Activated CD4-positive, alpha-beta T cell treated with anti-CD3 and anti-CD28 coated beads, Interleukin-2, amount 50 U/mL, for 24 hours (primary cell): ENCODE results near the gene ATL3.
"Not testable (repeated sequence)": the region's sequence is repeated elsewhere in the genome, so short reads cannot be mapped to it uniquely, and the experiment has no call there.

Experiments
- DNase-seq, 2 donors: peaks; one replicate each; pipeline ENCODE4 v3.0.0-alpha.2; 2020; ENCODE audit warnings: low read depth in 1 of 2, low spot score in 1 of 2

ATL3 gene

GRCh38 chr11:63671322-63672155 lies at the start of gene ATL3:
ATL3 (minus strand) TSS chr11:63671376; CDS start chr11:63671335, 41 bp downstream.
- DNase-seq, result peak; percentile 88 to 91

DNA sequence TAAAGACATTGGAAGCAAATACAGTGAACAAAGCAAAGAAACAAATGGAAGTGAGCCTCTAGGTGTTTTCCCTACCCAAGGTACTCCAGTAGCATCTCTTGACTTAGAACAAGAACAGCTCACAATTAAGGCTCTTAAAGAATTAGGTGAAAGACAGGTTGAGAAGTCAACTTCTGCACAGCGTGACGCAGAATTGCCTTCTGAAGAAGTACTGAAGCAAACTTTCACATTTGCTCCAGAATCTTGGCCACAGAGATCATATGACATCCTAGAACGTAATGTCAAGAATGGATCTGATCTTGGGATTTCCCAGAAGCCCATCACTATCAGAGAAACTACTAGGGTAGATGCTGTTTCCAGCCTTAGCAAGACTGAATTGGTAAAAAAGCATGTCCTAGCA lies 49.4 kb upstream of the ATL3 start:
- no peak for DNase-seq

- no peak for DNase-seq
Observed at GRCh38 chr11:63719987-63720386, 48.8 kb upstream of the ATL3 start.

DNA sequence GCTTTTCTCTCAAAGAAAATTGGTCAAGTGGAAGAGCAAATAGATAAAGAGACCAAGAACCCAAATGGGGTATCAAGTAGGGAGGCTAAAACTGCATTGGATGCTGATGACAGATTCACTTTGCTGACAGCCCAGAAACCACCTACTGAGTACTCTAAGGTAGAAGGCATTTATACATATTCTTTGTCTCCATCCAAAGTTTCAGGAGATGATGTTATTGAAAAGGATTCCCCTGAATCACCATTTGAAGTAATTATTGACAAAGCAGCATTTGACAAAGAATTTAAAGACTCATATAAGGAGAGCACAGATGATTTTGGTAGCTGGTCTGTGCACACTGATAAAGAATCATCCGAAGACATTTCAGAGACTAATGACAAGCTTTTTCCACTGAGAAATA lies 47.8 kb upstream of the ATL3 start:
- DNase-seq, result no peak

GRCh38 chr11:63716046-63716445 lies 44.9 kb upstream of the ATL3 start:
- no peak for DNase-seq

- DNase-seq, result no peak
Observed at GRCh38 chr11:63713766-63714165, 42.6 kb upstream of the ATL3 start.

- DNase-seq, result no peak
Observed at GRCh38 chr11:63711838-63712237, 40.7 kb upstream of the ATL3 start.

DNA sequence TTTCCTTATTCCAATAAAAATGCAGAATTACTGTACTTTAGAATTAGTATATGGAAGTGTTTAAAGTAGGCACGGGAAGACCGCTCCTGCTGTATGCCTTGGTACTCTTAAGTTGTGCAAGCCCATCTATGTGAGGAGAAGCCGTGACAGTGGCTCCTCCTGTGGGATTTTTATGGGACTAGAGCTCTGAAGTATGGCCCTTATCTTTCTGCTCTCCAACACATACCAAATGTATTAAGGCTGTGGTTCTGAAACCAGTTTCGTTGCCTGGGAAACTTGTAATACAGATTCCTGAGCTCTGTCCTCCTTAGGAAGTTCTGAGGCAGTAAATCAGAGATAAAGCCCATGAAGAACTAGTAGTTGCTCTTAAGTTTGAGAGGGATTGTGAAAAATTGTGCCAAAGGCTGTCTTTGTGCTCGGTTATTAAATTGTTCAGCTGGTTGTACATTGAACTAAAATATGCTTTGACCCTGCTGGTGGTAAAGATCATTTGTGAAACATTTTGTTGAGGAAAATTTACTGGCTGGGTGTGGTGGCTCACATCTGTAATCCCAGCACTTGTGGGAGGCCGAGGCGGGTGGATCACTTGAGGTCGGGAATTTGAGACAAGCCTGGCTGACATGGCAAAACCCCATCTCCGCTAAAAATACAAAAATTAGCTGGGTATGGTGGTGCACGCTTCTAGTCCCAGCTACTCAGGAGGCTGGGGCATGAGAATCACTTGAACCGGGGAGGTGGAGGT lies 39.5 kb upstream of the ATL3 start:
- DNase-seq, result no peak

DNA sequence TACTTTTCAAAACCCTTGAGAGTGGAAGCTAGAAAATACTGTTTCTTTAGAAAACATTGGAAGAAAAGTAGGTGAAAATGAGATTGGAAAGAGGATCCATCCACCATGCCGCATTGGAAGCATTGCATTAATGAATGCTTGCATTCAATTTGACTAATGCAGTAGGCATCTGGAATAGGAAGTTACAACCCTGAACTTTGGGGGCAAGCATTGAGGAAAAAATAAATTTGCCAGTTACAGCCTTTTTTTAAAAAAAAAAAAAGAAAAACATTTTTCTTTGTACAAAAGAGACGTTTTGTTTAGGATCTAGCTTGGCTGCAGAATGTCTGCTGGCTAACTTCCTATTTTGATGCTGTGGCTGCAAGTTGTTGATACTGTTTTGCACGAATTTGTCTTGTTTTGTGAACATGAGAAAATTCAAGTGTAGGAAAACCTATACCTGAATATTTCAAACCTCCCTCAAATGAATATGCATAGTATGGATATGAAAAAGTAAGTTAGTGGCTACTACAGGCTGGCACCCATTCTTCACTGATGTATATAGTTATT lies 38.2 kb upstream of the ATL3 start:
- no peak for DNase-seq

GRCh38 chr11:63708764-63709163 lies 37.6 kb upstream of the ATL3 start:
- no peak for DNase-seq

DNA sequence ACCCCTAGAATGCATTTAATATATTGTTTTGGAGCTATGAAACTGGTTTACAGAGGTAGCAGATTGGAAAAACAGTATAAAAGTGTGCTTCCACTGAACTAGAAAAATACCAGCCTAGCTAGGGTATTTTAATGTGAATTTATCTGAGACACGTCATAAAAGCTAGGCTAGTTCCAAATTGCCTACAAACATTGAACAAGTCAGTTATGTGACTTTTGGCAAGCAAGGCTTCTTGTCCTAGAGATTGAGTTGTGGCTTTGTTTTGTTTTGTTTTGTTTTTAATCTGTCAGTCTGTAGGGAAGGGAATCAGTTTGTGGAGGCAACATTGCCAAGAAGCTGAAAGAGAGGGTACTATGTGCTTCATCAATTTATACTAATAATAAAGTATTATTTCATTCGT lies 34.4 kb upstream of the ATL3 start:
- no peak for DNase-seq

DNA sequence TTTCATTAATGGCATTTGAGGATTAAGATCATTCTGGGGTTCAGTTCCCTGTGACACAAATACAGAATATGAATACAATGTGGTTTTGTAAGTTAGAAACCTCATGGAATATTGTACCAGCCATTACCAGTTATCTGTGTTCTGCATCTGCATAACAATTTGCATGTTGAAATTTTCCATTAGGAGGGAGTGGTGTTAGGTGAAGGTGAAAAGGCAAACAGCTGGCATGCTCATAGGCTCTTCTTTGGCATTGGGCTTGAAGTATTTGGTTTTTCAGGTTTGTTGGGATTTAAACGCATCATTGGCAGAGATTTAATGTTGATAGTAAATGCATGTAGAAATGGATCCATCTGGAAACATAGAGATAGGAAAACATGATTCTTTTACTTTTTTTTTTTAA lies 28.7 kb upstream of the ATL3 start:
- no peak for DNase-seq

DNA sequence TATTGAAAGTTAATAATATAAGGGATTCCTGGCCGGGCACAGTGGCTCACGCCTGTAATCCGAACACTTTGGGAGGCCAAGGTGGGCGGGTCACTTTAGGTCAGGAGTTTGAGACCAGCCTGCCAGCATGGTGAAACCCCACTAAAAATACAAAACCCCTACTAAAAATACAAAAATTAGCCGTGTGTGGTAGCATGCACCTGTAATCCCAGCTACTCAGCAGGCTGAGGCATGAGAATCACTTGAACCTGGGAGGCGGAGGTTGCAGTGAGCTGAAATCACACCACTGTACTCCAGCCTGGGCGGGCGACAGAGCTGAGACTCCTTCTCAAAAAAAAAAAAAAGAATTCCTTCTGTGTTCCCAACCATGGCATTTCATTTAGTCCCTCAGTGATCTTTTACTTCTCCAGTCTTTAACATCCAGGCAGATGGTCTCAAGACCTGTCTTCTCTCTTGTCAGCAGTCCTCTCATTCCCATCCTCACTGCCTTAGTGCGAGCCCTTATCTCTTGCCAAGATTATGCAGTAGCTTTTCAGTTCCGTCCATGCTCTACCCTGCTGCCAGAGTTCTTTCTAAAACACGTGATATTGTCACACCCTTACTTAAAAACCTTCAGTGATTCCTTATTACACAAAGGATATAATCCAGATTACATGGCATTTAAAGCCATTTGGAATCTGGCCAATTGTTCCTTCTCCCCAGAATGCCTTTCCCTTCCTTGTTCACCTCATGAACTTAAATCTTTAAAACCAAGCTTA lies 28.0 kb upstream of the ATL3 start:
- DNase-seq, result no peak

DNA sequence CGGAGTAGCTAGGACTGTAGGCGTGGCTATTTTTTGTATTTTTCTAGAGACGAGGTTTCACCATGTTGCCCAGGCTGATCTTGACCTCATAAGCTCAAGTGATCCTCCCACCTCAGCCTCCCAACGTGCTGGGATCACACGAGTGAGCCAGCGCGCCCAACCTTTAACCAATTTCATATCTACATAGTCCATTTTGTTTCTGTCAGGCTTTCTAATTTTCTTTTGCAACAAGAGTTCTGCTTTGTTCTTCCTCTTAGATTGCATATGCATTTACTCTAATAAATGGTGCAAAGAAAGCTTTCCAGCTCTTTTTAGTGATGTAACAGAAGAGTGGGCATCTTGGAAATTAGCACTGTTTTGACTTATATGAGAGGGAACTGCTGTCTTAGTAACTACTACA lies 23.4 kb upstream of the ATL3 start:
- DNase-seq, result no peak

GRCh38 chr11:63687845-63688244 lies 16.7 kb upstream of the ATL3 start:
- DNase-seq, result peak in 1 of 2 donors; percentile 22

DNA sequence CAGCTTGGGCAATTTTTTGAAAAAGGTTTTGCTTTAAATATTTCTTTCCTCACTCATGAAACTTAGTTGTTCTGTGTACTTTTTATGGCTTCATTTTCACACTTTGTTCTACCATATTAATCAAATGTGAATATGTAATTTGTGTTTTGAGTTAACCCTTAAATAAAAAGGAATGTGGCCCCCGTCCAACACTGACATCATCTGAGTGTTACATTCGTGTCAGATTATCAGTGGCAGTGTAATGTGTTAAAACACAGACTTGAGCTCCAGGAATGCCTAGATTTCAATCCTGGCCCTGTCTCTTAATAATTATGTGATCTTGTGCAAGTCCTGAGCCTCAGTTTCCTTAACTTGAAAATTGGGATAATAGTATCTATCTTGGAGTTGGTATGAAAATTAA lies 15.8 kb upstream of the ATL3 start:
- DNase-seq, result no peak

DNA sequence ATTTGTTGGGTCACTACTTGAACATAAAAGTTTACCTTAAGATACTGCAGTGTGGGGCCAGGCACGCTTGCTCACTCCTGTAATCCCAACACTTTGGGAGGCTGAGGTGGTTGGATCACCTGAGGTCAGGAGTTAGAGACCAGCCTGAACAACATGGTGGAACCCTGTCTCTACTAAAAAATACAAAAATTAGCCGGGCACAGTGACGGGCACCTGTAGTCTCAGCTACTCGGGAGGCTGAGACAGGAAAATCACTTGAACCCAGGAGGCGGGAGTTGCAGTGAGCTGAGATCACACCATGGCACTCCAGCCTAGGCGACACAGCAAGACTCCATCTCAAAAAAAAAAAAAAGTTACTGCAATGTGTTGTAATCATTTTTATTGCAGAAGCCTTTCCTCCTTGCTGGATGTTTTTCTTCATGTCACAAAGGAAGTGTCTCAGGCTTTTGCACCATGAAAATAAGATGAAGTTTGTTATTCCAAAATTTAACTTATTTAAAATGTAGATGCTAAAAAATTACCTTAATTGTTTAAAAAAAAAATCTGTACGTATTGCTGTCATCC lies 14.1 kb upstream of the ATL3 start:
- not testable (repeated sequence) for DNase-seq

DNA sequence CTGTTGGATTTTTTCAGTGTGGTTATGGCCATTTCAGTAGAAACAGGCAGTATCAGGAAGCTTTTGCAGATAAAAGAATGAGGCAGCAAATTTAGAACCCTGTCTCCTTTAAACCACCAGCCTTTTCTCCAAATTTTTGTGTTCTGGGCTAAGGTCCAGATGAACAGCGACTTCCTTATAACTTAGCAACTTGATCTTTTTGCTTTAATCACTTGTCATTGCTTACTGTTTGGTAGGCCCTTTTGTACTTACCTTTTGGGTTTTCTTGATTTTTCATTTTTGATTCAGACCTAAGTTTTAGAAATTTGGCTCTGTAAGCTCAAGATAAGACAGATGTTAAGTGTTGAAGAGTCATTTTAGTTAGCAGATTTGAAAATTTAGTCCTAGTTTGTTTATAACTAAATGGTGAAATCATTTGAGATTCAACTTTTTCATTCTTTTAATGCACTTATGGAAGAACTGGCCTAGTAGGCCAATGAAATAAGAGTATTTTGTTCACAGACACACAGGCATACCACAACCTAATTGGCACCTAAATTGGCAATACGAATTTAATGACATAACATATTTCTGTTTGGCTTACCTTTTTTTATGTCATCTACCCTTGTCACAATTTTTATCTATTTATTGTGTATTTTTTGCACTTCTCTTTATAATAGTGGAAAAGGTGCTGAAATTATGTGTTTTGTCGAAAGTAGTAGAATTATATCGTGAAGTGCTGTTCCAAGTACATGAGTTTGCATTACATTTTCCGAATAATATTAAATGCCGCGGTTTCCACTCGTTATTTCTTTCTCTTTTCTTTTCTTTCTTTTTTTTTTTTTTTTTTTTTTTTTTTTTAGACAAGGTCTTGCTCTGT lies 12.2 kb upstream of the ATL3 start:
- DNase-seq, result no peak

GRCh38 chr11:63682066-63683021 lies 11.2 kb upstream of the ATL3 start:
- no peak for DNase-seq
